GM18517 (cell line): ENCODE data around the gene GLI1.
"Not testable (repeated sequence)": the region's sequence is repeated elsewhere in the genome, so short reads cannot be mapped to it uniquely, and the experiment has no call there.

Experiments
- ATAC-seq: cut with Tn5 transposase; IDR thresholded peaks from one replicate; pipeline ENCODE4 v1.9.1; 2021; ENCODE audit warnings: mild to moderate bottlenecking, moderate library complexity; ENCODE audit not compliant: unreplicated experiment

GLI1 gene

DNA sequence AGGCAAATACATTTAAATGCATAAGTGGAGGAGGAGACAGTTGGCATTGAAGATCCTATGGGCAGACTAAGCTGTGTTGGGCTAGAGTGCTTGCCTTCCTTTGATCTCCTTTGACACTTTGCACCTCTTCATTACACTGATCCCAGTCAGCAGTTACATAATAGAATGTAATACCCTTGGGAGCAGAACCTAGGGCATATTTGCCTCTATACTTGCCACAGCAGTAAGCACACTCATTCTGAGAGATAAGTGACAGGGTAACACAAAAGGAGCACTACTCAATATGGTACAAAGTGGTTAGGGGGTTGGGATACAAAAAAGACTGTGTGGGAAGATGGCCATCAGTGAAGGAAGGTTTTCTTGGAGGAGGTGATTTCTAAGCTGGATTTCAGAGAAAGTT is 37.2 kb downstream of the GLI1 start:
- ATAC-seq, result no peak

DNA sequence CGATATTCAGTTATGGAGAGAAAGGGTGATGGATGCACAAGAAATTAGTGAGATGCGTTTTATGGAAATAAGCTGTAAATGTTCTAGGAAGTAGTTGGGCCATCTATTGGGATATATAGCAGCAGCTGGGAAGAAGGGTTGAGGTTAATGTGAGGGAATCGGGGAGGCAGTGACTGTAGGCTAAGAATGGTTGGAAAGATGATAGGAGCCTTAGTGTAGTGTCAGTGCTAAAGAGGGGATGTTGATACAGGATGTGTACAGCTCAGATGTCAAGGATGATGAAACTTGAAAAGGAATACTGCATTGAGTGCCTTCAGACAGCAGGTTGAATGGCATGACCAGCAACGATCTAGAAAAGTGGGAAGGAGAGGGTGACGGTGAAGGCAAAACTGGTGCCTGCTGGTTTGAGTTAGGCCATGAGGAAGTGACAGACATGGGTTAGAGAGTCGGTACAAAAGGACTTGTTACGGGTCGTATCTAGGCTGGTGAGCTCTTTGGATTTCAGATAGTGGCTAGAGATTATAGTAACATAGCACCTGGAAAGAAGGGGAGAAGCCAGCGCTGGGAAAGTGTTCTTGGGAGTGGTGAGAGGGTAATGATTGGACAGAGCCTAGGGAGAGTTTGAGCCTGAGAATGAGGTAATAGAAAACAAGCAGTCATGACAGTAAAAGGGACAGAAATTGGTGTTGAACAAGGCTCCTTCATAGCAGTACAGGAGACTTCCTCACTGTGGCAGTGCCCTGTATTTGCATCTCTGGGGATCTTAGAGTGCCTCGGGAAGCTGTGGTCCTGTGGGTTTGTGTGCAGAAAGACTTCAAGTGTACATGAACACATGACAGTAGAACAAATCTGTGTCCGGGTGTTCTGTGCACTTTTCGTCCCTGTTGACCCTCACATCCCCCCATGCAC is 37.9 kb downstream of the GLI1 start:
- ATAC-seq, result no peak

DNA sequence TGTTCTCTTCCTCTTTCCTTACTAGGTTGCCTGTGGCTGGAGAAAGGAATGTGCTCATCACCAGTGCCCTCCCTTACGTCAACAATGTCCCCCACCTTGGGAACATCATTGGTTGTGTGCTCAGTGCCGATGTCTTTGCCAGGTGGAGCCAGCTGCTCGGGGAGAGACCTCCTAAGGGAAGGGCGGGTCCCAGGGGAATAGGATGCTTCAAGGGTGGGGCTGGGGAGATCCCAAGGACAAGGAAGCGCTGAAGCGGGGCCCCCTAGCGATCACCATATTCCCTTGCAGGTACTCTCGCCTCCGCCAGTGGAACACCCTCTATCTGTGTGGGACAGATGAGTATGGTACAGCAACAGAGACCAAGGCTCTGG is 38.5 kb downstream of the GLI1 start:
- no peak for ATAC-seq

DNA sequence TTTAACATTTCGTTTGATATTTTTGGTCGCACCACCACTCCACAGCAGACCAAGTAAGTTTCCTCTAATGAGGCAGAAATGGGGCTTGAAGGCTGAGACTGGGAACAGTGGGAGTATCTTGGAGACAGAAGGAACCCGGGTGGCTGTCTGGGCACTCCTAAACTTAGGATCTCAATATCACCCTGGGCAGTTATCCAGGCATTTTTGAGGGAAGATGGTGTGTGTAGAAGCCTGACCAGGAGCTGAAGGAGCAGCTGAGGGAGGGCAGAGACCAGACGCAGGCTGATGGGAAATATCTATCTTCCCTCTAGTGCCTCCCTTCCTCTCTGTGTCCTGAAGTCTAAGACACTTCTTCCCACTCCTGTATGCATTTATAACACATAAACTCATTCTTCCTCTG is 39.0 kb downstream of the GLI1 start:
- no peak for ATAC-seq

DNA sequence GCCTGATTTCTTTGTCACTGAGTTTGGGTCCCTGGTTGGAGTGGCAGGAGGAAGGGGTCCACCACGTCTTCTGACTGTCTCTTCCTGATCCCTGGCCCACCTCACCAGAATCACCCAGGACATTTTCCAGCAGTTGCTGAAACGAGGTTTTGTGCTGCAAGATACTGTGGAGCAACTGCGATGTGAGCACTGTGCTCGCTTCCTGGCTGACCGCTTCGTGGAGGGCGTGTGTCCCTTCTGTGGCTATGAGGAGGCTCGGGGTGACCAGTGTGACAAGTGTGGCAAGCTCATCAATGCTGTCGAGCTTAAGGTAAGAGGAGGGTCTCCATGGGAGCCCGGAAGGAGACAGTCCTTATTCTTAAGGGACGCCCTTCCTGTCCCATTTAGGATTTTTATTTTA is 40.6 kb downstream of the GLI1 start:
- ATAC-seq, result no peak

DNA sequence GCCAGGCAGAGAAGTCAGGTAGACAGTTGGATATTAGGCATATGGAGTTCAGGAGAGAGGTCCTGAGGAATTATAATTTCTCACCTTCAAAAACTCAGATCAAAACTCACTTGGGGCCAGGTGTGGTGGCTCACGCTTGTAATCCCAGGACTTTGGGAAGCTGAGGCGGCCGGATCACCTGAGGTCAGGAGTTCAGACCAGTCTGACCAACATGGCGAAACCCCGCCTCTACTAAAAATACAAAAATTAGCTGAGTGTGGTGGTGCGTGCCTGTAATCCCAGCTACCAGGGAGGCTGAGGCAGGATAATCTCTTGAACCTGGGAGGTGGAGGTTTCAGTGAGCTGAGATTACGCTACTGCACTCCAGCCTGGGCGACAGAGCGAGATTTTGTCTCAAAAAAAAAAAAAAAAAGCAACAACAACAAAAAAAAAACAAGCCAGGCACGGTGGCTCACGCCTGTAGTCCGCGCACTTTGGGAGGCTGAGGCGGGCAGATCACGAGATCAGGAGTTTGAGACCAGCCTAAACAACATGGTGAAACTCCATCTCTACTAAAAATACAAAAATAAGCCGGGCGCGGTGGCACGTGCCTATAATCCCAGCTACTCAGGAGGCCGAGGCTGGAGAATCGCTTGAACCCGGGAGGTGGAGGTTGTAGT is 42.9 kb downstream of the GLI1 start:
- not testable (repeated sequence) for ATAC-seq

DNA sequence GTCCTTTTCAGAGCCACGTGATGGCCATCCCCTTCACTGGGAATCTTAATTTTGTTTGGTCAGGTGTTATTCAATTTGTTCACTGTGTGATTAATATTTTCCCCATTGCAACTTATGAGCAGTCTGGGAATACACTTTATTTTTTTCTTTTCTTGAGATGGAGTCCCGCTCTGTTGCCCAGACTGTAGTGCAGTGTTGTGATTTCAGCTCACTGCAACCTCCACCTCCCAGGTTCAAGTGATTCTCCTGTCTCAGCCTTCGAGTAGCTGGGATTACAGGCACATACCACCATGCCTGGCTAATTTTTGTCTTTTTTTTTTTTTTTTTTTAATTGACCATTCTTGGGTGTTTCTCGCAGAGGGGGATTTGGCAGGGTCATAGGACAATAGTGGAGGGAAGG is 47.0 kb downstream of the GLI1 start:
- ATAC-seq, result not testable (repeated sequence)

DNA sequence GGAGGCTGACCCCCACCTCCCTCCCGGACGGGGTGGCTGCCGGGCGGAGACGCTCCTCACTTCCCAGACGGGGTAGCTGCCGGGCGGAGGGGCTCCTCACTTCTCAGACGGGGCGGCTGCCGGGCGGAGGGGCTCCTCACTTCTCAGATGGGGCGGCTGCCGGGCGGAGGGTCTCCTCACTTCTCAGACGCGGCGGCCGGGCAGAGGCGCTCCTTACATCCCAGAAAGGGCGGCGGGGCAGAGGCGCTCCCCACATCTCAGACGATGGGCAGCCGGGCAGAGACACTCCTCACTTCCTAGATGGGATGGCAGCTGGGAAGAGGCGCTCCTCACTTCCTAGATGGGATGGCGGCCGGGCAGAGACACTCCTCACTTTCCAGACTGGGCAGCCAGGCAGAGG is 48.2 kb downstream of the GLI1 start:
- ATAC-seq, result not testable (repeated sequence)

DNA sequence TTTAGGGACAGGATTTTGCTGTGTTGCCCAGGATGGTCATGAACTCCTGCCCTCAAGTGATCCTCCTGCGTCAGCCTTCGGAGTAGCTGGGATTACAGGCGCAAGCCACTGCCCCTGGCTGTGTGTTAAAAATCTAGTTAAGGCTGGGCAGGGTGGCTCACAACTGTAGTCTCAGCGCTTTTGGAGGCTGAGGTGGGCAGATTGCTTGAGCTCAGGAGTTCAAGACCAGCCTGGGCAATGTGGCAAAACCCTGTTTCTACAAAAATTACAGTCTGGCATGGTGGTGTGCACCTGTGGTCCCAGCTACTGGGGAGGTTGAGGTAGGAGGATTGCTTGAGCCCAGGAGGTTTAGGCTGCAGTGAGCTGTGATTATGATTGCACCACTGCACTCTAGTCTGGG is 51.6 kb downstream of the GLI1 start:
- no peak for ATAC-seq

DNA sequence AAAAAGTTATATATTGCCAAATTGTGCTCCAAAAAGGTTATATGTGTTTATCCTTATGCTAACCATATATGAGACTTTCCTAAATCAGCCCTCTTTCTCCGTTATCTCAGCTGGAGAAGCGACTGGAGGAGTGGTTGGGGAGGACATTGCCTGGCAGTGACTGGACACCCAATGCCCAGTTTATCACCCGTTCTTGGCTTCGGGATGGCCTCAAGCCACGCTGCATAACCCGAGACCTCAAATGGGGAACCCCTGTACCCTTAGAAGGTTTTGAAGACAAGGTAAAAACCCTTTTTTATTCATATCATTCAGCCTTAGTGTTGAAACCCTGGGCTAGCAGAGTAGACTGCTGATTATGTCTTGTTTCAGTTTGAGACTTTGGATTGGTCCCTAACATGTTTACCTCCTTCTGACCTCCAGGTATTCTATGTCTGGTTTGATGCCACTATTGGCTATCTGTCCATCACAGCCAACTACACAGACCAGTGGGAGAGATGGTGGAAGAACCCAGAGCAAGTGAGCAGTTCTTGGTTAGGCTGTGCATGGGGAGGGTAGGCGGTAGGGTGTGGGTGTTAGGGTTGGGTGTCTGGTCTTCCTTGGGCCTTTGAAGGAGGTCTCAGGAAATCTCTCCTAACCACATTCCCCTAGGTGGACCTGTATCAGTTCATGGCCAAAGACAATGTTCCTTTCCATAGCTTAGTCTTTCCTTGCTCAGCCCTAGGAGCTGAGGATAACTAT is 52.2 kb downstream of the GLI1 start:
- ATAC-seq, result no peak

DNA sequence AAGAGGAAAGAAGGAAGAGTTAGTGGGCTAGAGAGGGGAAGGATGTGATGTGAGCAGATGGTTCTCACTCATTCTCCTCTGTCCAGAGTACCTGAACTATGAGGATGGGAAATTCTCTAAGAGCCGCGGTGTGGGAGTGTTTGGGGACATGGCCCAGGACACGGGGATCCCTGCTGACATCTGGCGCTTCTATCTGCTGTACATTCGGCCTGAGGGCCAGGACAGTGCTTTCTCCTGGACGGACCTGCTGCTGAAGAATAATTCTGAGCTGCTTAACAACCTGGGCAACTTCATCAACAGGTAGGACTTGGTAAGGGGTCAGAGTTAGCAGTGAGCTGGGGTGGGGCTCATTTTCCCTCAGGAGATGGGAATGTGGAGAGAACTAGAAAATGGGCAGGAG is 53.1 kb downstream of the GLI1 start:
- ATAC-seq, result no peak

DNA sequence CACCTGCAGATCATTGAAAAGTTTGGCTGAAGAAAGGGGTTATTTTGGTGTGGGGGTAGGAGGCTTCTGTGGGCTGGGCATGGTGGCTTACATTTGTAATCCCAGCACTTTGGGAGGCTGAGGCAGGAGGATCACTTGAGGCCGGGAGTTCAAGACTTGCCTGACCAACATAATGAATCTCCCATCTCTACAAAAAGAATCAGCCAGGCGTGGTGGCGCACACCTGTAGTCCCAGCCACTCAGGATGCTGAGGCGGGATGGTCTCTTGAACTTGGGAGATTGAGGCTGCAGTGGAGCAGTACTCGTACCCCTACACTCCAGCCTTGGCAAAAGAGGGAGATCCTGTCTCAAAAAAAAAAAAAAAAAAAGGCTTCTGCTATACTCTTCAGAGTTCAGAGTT is 53.7 kb downstream of the GLI1 start:
- no peak for ATAC-seq

DNA sequence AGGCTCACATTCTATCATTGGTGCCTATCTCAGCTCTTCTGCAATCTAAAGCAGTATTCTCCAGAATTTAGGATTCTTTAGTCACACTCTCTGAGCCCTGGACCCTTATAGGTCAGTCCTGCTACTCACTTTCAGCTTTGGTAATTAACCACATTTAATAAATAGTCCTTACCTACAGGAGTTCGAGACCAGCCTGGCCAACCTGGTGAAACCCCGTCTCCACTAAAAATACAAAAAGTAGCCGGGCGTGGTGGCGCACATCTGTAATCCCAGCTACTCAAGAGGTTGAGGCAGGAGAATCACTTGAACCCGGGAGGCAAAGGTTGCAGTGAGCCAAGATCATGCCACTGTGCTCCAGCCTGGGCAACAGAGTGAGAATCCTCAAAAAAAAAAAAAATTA is 54.1 kb downstream of the GLI1 start:
- ATAC-seq, result not testable (repeated sequence)

DNA sequence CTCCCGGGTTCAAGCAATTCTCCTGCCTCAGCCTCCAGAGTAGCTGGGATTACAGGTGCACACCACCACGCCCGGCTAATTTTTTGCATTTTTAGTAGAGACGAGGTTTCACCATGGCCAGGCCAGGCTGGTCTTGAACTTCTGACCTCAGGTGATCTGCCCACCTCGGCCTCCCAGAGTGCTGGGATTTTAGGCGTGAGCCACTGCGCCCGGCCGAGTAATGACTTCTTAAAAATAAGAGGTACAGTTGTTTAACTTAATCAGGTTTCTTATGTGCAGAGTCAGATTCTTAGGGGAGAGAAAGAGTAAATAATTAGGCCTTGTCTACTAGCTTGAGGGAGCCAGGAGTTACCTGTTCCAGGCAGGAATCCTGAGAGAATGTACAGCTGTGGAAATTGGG is 54.7 kb downstream of the GLI1 start:
- ATAC-seq, result not testable (repeated sequence)

DNA sequence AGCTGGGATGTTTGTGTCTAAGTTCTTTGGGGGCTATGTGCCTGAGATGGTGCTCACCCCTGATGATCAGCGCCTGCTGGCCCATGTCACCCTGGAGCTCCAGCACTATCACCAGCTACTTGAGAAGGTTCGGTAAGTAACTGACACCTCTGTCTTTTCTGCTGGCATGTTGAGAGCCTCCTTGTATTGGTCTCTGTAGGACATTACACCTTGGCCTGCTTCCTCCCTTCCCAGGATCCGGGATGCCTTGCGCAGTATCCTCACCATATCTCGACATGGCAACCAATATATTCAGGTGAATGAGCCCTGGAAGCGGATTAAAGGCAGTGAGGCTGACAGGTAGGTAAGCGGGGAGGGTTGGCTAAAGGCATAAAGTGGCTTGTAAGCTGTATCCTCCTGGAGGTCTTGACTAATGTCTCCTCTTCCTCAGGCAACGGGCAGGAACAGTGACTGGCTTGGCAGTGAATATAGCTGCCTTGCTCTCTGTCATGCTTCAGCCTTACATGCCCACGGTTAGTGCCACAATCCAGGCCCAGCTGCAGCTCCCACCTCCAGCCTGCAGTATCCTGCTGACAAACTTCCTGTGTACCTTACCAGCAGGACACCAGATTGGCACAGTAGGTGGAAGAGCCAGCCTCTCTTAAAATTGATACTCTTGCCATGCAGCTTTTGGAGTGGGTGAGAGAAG is 55.3 kb downstream of the GLI1 start:
- ATAC-seq, result no peak

DNA sequence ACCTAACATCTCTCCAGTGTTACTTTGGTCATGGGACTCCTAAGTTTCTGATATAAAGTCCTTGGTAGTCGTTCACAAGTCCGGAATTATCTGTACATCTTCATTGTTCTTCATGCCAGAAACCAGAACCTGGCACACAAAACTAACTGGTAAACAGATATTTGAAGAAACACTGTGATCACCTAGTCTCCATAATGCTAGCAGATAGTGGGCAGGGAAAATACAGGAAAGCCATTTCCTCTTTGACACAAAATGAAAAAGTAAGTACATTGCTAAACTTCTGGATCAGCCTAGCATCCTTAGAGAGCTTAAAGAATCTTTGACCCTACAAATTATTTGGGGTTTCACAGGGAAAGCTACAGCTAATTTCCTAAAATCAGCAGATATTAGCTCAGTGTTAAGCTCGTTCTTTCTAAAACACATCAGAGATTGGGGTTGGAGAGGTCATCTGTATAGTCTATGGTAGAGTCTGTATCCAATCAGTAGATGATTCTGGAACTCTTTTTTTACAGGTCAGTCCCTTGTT is 55.9 kb downstream of the GLI1 start:
- ATAC-seq, result no peak

DNA sequence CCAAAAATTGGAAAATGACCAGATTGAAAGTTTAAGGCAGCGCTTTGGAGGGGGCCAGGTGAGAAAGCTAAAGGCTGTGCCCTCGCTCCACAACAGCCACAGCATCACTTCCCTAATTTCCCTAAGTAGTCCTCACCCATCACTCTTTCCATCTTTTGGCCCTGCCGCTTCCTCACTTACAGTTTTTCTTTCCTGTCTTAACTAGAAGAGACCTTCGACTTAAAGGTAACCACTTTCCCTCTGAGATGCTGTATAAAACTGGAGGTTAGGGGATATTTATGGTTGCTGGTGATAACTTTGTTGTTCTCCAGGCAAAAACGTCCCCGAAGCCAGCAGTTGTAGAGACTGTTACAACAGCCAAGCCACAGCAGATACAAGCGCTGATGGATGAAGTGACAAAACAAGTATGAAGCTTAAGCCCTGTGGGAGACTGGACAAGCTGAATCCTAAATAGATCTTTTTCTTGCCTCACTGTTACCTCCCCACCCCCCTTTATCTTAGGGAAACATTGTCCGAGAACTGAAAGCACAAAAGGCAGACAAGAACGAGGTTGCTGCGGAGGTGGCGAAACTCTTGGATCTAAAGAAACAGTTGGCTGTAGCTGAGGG is 56.5 kb downstream of the GLI1 start:
- ATAC-seq, result no peak

DNA sequence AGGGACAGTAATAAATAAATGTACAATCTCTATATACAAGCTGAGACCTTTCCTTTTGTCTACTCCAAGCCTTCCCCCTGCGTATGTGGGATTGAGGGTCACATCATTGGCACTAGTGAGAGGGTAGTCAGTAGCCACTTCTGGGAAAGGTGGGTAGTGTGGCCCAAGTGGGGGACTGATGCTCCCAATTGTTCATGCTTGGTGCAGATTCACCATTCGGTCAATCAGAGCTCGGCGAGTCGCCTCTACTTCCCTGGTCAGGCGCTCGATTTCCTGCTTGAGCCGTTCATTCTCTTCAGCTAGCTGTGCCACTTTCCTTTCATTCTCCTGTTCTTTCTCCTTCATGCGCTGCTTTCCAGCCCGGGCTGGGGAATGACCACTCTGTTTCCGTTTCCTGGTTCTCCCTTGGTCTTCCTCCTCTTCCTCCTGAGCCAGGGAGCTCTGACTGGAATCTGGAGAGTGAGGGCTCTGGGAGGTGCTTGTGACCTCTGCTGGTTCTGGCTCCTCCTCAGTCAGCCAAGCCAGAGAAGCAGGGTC is 57.1 kb downstream of the GLI1 start:
- no peak for ATAC-seq

DNA sequence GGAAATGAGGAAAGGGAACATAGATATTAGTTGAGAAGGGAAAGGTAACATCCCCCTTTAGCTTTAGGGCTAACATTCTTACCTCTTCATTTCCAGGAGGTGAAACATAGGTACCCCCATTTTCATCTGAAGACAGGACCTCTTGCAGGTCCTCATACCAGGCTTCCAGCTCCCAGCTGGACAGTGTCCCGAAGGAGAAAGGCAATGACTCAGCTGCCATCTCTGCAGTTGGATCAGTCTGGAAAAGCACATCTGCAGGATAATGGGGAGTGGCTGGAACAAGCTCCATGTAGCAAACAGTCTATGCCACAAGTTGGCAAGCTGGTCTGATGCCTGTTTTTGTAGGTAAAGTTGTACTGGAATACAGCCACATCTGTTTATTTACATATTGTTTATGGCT is 57.6 kb downstream of the GLI1 start:
- ATAC-seq, result no peak

DNA sequence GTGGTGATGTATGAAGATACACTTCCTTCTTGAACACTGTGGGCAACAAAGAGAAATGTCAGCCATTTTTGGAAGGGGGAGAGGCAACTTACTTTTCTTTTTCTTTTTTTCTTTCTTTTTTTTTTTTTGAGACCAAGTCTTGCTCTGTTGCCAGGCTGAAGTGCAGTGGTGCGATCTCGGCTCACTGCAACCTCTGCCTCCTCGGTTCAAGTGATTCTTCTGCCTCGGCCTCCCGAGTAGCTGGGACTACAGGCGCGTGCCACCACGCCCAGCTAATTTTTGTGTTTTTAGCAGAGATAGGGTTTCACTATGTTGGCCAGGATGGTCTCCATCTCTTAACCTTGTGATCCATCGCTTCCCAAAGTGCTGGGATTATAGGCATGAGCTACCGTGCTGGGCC is 58.1 kb downstream of the GLI1 start:
- ATAC-seq, result not testable (repeated sequence)
